GM06990 (cell line): Measurements from ENCODE around the gene DENND5B.
A peak's percentile ranks its signal among the peaks of the same experiment; 100 is the strongest.
"Not testable (repeated sequence)": the region's sequence is repeated elsewhere in the genome, so short reads cannot be mapped to it uniquely, and the experiment has no call there.

Experiments used
- DNase-seq: peaks from one replicate; pipeline ENCODE4 v3.0.0-alpha.2; 2011; ENCODE audit not compliant: insufficient read length; ENCODE audit errors: extremely low read depth
- H3K27me3 ChIP-seq: replicated peaks from 2 replicates; pipeline ENCODE4 v1.6.0; 2011; ENCODE audit warnings: low read length; ENCODE audit not compliant: control insufficient read depth, insufficient read depth
- H3K36me3 ChIP-seq: 2 replicates; pipeline ENCODE4 v1.5.1; 2011; ENCODE audit warnings: low read length; ENCODE audit not compliant: control insufficient read depth, insufficient read depth
- H3K4me3 ChIP-seq: replicated peaks from 2 replicates; pipeline ENCODE4 v1.5.1; 2011; ENCODE audit warnings: low read depth, mild to moderate bottlenecking, control low read depth, low read length
- TF ChIP-seq, protein P1 (sequence below): IDR thresholded peaks from 2 replicates; pipeline ENCODE4 v1.5.1; 2011; ENCODE audit warnings: low read length, control low read depth, mild to moderate bottlenecking, inconsistent platforms; ENCODE audit not compliant: insufficient read depth, poor library complexity, severe bottlenecking

Gene DENND5B

DNA sequence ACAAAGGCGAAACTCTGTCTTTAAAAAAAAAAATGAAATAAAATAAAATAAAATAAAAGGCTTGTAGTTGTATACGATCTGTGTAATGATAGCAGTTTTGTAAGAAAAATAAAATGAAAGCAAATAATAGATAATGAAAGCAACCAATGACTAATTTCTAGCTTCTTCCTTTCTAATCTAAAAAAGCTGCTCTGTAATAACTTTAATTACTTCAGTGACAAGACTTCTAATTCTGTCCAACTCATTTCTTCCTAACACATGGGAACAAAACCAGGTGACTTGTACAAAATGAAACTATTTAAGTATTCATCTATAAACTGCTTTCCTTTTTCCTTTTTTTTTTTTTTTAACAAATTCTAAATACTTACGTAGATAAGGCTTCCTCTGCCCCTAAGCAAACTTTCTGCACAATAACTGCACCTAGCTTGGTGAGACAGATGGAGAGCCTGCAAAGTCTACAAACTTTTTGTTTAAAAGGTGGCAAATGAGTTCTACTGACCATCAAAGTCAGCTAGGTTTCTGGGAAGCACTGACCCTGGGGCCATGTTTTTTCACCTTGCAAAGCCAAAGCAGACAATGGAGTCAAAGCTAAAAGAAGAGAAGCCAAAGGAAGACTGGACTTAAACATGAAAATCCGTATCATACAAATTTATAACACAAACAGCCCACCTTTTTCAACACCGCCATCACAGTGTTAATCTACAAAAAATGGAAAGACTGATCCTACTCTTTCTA, 28.2 kb downstream of the DENND5B start:
- DNase-seq, result peak; percentile 50
- TF ChIP-seq, protein P1, sequence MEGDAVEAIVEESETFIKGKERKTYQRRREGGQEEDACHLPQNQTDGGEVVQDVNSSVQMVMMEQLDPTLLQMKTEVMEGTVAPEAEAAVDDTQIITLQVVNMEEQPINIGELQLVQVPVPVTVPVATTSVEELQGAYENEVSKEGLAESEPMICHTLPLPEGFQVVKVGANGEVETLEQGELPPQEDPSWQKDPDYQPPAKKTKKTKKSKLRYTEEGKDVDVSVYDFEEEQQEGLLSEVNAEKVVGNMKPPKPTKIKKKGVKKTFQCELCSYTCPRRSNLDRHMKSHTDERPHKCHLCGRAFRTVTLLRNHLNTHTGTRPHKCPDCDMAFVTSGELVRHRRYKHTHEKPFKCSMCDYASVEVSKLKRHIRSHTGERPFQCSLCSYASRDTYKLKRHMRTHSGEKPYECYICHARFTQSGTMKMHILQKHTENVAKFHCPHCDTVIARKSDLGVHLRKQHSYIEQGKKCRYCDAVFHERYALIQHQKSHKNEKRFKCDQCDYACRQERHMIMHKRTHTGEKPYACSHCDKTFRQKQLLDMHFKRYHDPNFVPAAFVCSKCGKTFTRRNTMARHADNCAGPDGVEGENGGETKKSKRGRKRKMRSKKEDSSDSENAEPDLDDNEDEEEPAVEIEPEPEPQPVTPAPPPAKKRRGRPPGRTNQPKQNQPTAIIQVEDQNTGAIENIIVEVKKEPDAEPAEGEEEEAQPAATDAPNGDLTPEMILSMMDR, result no peak
- Histone ChIP-seq H3K27me3 (no peaks in the 10 kb centered on the region), H3K4me3 (no peak overlapping the region), H3K36me3 (no peaks in the 10 kb centered on the region)

GRCh38 chr12:31560516-31560915, 30.4 kb downstream of the DENND5B start:
- Histone ChIP-seq H3K36me3 (no peaks in the 10 kb centered on the region), H3K27me3 (no peaks in the 10 kb centered on the region), H3K4me3 (no peak overlapping the region)
- DNase-seq, result no peak
- TF ChIP-seq, protein P1, result no peak

- Histone ChIP-seq H3K4me3 (no peak overlapping the region), H3K36me3 (no peaks in the 10 kb centered on the region), H3K27me3 (no peaks in the 10 kb centered on the region)
- DNase-seq, result no peak
- TF ChIP-seq, protein P1, result no peak
Measured at GRCh38 chr12:31558521-31558920, 32.4 kb downstream of the DENND5B start.

GRCh38 chr12:31557707-31558106, 33.2 kb downstream of the DENND5B start:
- Histone ChIP-seq H3K27me3 (no peaks in the 10 kb centered on the region), H3K36me3 (no peaks in the 10 kb centered on the region), H3K4me3 (no peak overlapping the region)
- DNase-seq, result no peak
- TF ChIP-seq, protein P1, result no peak

DNA sequence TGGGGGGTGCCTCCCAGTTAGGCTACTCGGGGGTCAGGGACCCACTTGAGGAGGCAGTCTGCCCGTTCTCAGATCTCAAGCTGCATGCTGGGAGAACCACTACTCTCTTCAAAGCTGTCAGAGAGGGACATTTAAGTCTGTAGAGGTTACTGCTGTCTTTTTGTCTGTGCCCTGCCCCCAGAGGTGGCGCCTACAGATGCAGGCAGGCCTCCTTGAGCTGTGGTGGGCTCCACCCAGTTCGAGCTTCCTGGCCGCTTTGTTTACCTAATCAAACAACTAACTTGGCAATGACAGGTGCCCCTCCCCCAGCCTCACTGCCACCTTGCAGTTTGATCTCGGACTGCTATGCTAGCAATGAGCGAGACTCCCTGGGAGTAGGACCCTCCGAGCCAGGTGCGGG, 35.5 kb downstream of the DENND5B start:
- not testable (repeated sequence) for DNase-seq, H3K27me3 ChIP-seq, H3K36me3 ChIP-seq

GRCh38 chr12:31550590-31550989, 40.3 kb downstream of the DENND5B start:
- H3K4me3 ChIP-seq, DNase-seq, H3K27me3 ChIP-seq, H3K36me3 ChIP-seq: not testable (repeated sequence)

More for the DNA sequence above, 35.5 kb downstream of the DENND5B start:
- H3K4me3 ChIP-seq, result not testable (repeated sequence)

GRCh38 chr12:31536672-31537071, 54.3 kb downstream of the DENND5B start:
- H3K36me3 ChIP-seq, result no peaks in the 10 kb centered on the region
- no peaks in the 10 kb centered on the region for H3K27me3 ChIP-seq
- no peak for DNase-seq
- TF ChIP-seq, protein P1, result no peak
- no peak overlapping the region for H3K4me3 ChIP-seq
